GM12892 (cell line): ENCODE measurements around the gene LRRFIP2.

ENCODE experiments used
- POLR2A ChIP-seq: IDR thresholded peaks from 2 replicates; pipeline ENCODE4 v1.6.1; 2011; ENCODE audit warnings: low read depth, low read length, control low read depth
- POLR2AphosphoS5 ChIP-seq: IDR thresholded peaks from 2 replicates; pipeline ENCODE4 v1.6.1; 2011; ENCODE audit warnings: low read depth, low read length, control low read depth

DNA sequence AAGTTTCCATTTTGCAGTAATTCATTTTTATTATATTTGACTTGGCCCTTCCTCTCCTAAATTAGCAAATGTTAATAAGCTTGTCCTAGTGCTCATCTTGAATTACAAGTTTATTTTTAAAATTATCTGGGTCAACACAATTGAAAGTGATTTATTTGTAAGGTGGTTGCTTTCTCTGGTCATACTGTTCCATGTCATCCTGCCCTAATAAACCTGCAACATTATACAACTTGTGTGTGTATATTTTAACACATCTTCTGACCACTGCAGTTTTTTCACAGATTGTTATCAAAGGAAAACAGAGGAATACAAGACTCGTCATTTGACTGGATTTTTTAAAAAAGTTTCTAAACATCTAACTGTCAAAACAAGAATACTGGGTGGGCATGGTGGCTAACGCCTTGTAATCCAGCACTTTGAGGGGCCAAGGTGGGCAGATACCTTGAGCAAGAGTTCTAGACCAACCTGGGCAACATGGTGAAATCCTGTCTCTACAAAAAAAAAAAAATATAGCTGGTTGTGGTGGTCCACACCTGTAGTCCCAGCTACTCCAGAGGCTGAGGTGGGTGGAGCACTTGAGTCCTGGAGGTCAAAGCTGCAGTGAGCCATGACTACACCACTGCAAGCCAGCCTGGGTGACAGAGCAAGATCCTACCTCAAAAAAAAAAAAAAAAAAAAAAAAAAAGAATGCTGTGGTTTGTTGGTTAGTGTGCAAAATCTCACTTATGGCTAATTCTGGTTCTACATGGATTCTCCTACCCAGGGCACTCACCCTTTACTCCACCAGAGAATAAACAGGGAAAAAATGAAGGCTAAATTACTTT, 5.0 kb upstream of the LRRFIP2 start:
- TF ChIP-seq POLR2A, result no peak
- TF ChIP-seq POLR2AphosphoS5, result no peak
